IPS-20b (cell line): ENCODE measurements around the gene MAP3K14.

Experiments used
- H3K27ac ChIP-seq: one replicate; pipeline ENCODE4 v1.5.1; 2013; ENCODE audit warnings: low read length
- H3K27me3 ChIP-seq: 2 replicates; pipeline ENCODE4 v1.6.1; 2013; ENCODE audit warnings: mild to moderate bottlenecking, low read length, inconsistent platforms; ENCODE audit not compliant: insufficient read depth
- H3K36me3 ChIP-seq: 2 replicates; pipeline ENCODE4 v1.6.1; 2013; ENCODE audit warnings: low read depth, mild to moderate bottlenecking, inconsistent platforms, low read length, moderate library complexity; ENCODE audit not compliant: insufficient read depth
- H3K4me1 ChIP-seq: 2 replicates; pipeline ENCODE4 v1.6.1; 2013; ENCODE audit warnings: mild to moderate bottlenecking, control low read depth, inconsistent platforms, low read length, moderate library complexity; ENCODE audit not compliant: insufficient read depth
- H3K4me3 ChIP-seq: 2 replicates; pipeline ENCODE4 v1.5.1; 2013; ENCODE audit warnings: mild to moderate bottlenecking, low read length, inconsistent platforms
- H3K9ac ChIP-seq: 2 replicates; pipeline ENCODE4 v1.6.1; 2013; ENCODE audit warnings: low read depth, mild to moderate bottlenecking, inconsistent platforms, low read length, moderate library complexity
- H3K9me3 ChIP-seq: 2 replicates; pipeline ENCODE4 v1.6.1; 2013; ENCODE audit warnings: mild to moderate bottlenecking, low read depth, low read length, inconsistent platforms; ENCODE audit not compliant: insufficient read depth

Gene MAP3K14

DNA sequence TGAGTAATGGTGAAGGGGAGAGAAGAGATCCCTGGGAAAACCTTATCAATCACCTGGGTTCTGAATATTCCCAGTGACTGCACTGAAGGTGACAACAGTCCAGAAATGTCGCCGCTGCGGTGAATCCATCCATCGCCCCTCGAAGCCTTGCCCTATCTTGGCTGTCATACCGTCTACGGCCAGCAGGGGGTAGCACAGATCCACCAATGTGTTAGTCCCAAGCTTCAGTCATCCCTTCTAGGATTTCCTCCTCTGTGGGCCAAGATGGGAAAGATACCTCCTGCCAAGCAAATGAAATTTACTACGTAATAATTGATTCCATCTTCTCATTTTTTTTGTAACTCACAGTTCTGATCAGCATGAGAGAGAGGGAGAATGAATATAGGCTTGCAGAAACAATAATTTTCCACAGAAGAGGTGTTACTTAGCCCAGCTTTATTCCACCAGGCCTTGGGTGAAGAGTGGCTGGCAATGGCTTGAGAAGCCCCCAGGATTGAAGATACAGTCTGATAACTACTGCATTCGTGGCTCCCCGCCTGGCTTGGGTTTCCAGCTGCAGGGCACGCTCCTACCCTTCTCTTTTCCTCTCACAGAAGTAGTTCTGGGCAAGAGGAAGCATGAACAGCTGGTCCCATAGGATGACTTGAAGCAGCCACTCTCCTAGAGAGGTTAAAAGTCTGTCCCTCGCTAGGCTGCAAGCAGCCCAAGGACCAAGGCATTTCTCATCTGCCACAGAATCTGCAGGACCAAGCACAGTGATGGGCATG, 97.7 kb downstream of the MAP3K14 start:
- H3K27me3 ChIP-seq, result peaks cover 50% of the 10 kb centered on the region
- no peaks in the 10 kb centered on the region for H3K36me3 ChIP-seq
- no peak overlapping the region for H3K4me3 ChIP-seq
- H3K27ac ChIP-seq, result no peak overlapping the region
- H3K4me1 ChIP-seq, result no peaks in the 10 kb centered on the region
- H3K9me3 ChIP-seq, result no peaks in the 10 kb centered on the region
- no peak overlapping the region for H3K9ac ChIP-seq
